ENCODE measurements around the gene RPL36. TPM values are rescaled to one million over a fixed set of nuclear protein-coding genes. Genes with fewer than 3 reads are reported as not detected.
"Not testable (repeated sequence)": the region's sequence is repeated elsewhere in the genome, so short reads cannot be mapped to it uniquely, and the experiment has no call there.

The RPL36 gene
- total RNA-seq, 2 donors from 2014 or later = 280 to 342 TPM

DNA sequence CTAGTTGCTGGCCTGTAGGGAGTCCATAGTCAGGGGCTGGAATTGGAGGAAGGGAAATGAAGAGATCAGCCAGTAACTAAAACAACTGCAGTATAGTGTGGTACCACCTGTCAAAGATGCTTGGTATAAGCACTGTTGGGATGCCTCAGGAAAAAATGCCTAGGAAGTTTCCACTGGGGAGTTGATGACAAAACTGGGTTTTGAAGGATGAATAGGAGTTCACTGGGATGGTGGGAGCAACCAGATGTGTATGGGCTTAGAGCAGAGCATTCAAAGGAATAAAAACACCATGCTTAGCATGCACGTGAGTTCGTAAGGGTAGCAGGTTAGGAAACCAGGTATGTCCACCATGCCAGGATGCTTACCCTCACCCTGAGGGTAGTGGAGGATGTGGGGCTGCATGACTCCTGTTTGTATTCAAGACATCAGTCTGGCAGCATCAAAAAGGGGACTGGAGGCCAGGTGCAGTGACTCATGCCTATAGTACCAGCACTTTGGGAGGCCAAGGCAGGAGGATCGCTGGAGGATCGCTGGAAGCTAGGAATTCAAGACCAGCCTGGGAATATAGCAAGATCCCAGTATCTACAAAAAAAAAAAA is 37.5 kb downstream of the RPL36 start:
- no peaks in the 10 kb centered on the region for H3K9me3 ChIP-seq
- H3K27ac ChIP-seq = no peak overlapping the region
- WGBS, 2 donors = 75 to 81% methylated on average over 4 of the region's 4 CpGs
- H3K4me1 ChIP-seq = no peaks in the 10 kb centered on the region
- DNase-seq (no peak), ATAC-seq (no peak)
- H3K27me3 ChIP-seq = no peaks in the 10 kb centered on the region
- no peak overlapping the region for H3K4me3 ChIP-seq
- no peaks in the 10 kb centered on the region for H3K36me3 ChIP-seq (replicated peaks in 1 of 2; ENCODE audit: insufficient read depth in 1 of 2, low read depth in 2 of 2)
- TF ChIP-seq POLR2A (IDR thresholded peaks at IDR 0.05) = no peak
- TF ChIP-seq, protein P1, sequence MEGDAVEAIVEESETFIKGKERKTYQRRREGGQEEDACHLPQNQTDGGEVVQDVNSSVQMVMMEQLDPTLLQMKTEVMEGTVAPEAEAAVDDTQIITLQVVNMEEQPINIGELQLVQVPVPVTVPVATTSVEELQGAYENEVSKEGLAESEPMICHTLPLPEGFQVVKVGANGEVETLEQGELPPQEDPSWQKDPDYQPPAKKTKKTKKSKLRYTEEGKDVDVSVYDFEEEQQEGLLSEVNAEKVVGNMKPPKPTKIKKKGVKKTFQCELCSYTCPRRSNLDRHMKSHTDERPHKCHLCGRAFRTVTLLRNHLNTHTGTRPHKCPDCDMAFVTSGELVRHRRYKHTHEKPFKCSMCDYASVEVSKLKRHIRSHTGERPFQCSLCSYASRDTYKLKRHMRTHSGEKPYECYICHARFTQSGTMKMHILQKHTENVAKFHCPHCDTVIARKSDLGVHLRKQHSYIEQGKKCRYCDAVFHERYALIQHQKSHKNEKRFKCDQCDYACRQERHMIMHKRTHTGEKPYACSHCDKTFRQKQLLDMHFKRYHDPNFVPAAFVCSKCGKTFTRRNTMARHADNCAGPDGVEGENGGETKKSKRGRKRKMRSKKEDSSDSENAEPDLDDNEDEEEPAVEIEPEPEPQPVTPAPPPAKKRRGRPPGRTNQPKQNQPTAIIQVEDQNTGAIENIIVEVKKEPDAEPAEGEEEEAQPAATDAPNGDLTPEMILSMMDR (IDR thresholded peaks at IDR 0.05) = no peak
- intact Hi-C loops (cut with DNase I) = no loop called here

DNA sequence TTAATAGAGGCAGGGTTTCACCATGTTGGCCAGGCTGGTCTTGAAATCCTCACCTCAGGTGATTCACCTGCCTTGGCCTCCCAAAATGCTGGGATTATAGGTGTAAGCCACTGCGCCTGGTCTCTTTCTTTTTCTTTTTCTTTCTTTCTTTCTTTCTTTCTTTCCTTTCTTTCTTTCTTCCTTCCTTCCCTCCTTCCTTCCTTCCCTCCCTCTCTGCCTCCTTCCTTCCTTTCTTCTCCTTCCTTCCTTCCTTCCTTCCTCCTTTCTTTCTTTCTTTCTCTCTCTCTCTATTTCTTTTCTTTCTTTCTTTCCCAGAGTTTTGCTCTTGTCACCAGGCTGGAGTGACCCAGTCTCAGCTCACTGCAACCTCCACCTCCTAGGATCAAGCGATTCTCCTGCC is 43.1 kb downstream of the RPL36 start:
- H3K36me3 ChIP-seq (replicated peaks in 1 of 2; ENCODE audit: insufficient read depth in 1 of 2, low read depth in 2 of 2); H3K4me3 ChIP-seq; intact Hi-C loops (cut with DNase I); H3K4me1 ChIP-seq; DNase-seq; ATAC-seq; H3K9me3 ChIP-seq; H3K27me3 ChIP-seq; H3K27ac ChIP-seq: not testable (repeated sequence)
- WGBS, 2 donors = 81 to 84% methylated on average over 2 of the region's 2 CpGs

DNA sequence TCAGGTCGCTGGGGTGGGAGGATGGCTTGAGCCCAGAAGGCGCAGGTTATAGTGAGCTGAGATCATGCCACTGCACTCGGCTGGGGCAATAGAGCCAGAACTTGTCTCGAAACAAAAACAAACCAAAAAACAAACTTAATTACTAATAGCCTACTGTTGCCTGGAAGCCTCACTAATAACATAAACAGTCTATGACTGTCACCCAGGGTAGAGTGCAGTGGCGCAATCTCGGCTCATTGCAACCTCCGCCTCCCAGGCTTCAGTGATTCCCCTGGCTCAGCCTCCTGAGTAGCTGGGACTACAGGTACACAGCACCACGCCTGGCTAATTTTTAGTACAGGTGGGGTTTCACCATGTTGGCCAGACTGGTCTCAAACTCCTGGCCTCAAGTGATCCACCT is 48.3 kb downstream of the RPL36 start:
- TF ChIP-seq POLR2A (IDR thresholded peaks at IDR 0.05) = no peak
- TF ChIP-seq, protein P1 (IDR thresholded peaks at IDR 0.05) = no peak
- intact Hi-C loops (cut with DNase I) = no loop called here
- 74 to 79% methylated on average over 7 to 8 of the region's 8 CpGs for WGBS, 2 donors
- no peak for DNase-seq
- Histone ChIP-seq H3K4me3 (no peak overlapping the region), H3K27me3 (no peaks in the 10 kb centered on the region), H3K4me1 (no peaks in the 10 kb centered on the region), H3K27ac (no peak overlapping the region), H3K36me3 (replicated peaks in 1 of 2; ENCODE audit: insufficient read depth in 1 of 2, low read depth in 2 of 2) (no peaks in the 10 kb centered on the region), H3K9me3 (no peaks in the 10 kb centered on the region)
- no peak for ATAC-seq

Other genes starting within 250 kb of the RPL36 start
- not detected for gene ZNRF4, start 234.9 kb upstream of the RPL36 start, total RNA-seq
- under 1 TPM in 1 of 2 donors, not detected in 1; 0.52 TPM for gene TINCR, start 122.3 kb upstream of the RPL36 start, total RNA-seq
- 100 to 1,000 TPM in 1 of 2 donors, 10 to 100 TPM in 1; 38.7 to 104 TPM for gene SAFB2, start 67.5 kb upstream of the RPL36 start, total RNA-seq
- gene SAFB, start 67.2 kb upstream of the RPL36 start, total RNA-seq = 100 to 1,000 TPM in 1 of 2 donors, 10 to 100 TPM in 1; 49.8 to 244 TPM
- gene MICOS13, start 9.8 kb upstream of the RPL36 start, total RNA-seq = 10 to 100 TPM; 14.5 to 14.8 TPM
- 10 to 100 TPM; 11.9 to 21.8 TPM for gene HSD11B1L, start 9.3 kb upstream of the RPL36 start, total RNA-seq
- 10 to 100 TPM; 31.9 to 95.6 TPM for gene LONP1, start 29.9 kb downstream of the RPL36 start, total RNA-seq
- gene CATSPERD, start 30.3 kb downstream of the RPL36 start, total RNA-seq = not detected
- 1 to 10 TPM; 2.3 TPM for gene PRR22, start 94.5 kb downstream of the RPL36 start, total RNA-seq
- 10 to 100 TPM; 28.0 to 39.6 TPM for gene DUS3L, start 100.9 kb downstream of the RPL36 start, total RNA-seq
- gene NRTN, start 114.8 kb downstream of the RPL36 start, total RNA-seq = 10 to 100 TPM; 24.1 to 70.9 TPM
- gene FUT6, start 149.4 kb downstream of the RPL36 start, total RNA-seq = 10 to 100 TPM in 1 of 2 donors, 1 to 10 TPM in 1; 3.6 to 12.2 TPM
- 1 to 10 TPM; 5.7 to 9.2 TPM for gene FUT3, start 161.2 kb downstream of the RPL36 start, total RNA-seq
- not detected for gene FUT5, start 180.2 kb downstream of the RPL36 start, total RNA-seq
- 10 to 100 TPM; 31.6 to 79.1 TPM for gene NDUFA11, start 213.5 kb downstream of the RPL36 start, total RNA-seq
- 10 to 100 TPM; 12.5 to 15.3 TPM for gene VMAC, start 214.6 kb downstream of the RPL36 start, total RNA-seq
- 10 to 100 TPM; 18.7 to 38.6 TPM for gene CAPS, start 224.0 kb downstream of the RPL36 start, total RNA-seq

Measured in body of pancreas (tissue), 4 donors.